ENCODE measurements around the gene CASZ1.

DNA sequence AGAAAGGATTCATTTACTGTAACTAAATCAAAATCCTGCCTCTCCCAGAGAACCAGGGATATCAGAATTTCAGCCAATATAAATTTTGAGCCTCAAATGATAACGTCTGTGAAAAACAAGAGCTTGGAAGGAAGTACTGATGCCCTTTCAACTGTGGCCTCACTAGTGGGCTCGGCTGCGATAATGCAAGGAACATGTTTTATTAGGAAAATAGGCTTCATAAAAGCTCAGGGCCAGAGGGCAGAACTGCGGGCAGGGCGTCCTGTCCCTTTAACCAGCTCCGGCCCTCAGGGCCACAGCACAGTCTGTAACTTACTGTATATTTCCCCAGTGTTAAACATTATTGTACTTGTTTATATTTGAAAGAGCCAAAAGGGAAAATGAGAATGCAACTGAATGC is 199.7 kb downstream of the CASZ1 start:
- TF ChIP-seq, protein P1, sequence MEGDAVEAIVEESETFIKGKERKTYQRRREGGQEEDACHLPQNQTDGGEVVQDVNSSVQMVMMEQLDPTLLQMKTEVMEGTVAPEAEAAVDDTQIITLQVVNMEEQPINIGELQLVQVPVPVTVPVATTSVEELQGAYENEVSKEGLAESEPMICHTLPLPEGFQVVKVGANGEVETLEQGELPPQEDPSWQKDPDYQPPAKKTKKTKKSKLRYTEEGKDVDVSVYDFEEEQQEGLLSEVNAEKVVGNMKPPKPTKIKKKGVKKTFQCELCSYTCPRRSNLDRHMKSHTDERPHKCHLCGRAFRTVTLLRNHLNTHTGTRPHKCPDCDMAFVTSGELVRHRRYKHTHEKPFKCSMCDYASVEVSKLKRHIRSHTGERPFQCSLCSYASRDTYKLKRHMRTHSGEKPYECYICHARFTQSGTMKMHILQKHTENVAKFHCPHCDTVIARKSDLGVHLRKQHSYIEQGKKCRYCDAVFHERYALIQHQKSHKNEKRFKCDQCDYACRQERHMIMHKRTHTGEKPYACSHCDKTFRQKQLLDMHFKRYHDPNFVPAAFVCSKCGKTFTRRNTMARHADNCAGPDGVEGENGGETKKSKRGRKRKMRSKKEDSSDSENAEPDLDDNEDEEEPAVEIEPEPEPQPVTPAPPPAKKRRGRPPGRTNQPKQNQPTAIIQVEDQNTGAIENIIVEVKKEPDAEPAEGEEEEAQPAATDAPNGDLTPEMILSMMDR (IDR thresholded peaks at IDR 0.05; ENCODE audit: poor library complexity) = no peak
- no peak for TF ChIP-seq EZH2 (IDR thresholded peaks at IDR 0.05; ENCODE audit: borderline replicate concordance)
- TF ChIP-seq EZH2phosphoT487 (IDR thresholded peaks at IDR 0.05; ENCODE audit: low read depth, severe bottlenecking, unreplicated experiment) = no peak

All from hepatocyte (in vitro differentiated cells).